H1 (cell line): Measurements from ENCODE around the gene PDE6B. TPM values are rescaled to one million over a fixed set of nuclear protein-coding genes. Genes with fewer than 3 reads are reported as not detected.

ENCODE experiments used
- CTCF ChIA-PET: fragments of 300-600 bp; sonication (Branson Sonifier 250); formaldehyde crosslinking; loops from one replicate; lab custom pipeline; 2021; ENCODE audit not compliant: partially characterized antibody; lab: Charles Lee
- POLR2A ChIA-PET: fragments of 300-600 bp; sonication (Branson Sonifier 250); formaldehyde crosslinking; loops from one replicate; lab custom pipeline; 2021; ENCODE audit warnings: inconsistent platforms; ENCODE audit not compliant: partially characterized antibody; lab: Charles Lee
- DNase-seq, 2 experiments: peaks; one replicate each; pipeline versions ENCODE4 v3.0.0 to v3.0.0-alpha.2; 2010 to 2022; ENCODE audit warnings: low spot score in 2 of 2, low read depth in 1 of 2, mixed read lengths in 1 of 2
- FAIRE-seq: peaks from 2 replicates; lab custom pipeline; 2011; peaks lifted over from hg19 to GRCh38; lab: Jason Lieb, UNC
- H2AFZ ChIP-seq: 2 replicates; pipeline ENCODE4 v1.8.1; 2012; ENCODE audit warnings: low read length, inconsistent platforms
- H2AK5ac ChIP-seq: 2 replicates; pipeline ENCODE4 v1.6.1; 2013; ENCODE audit warnings: low read depth, low read length
- H2BK120ac ChIP-seq: replicated peaks from 2 replicates; pipeline ENCODE3; 2013; ENCODE audit warnings: low read depth, low read length, inconsistent platforms
- H2BK12ac ChIP-seq: 2 replicates; pipeline ENCODE4 v1.6.1; 2013; ENCODE audit warnings: low read depth, low read length
- H2BK15ac ChIP-seq: 2 replicates; pipeline ENCODE4 v1.6.1; 2013; ENCODE audit warnings: low read length
- H2BK20ac ChIP-seq: 2 replicates; pipeline ENCODE4 v1.6.1; 2013; ENCODE audit warnings: low read length
- H2BK5ac ChIP-seq: 2 replicates; pipeline ENCODE4 v1.6.1; 2013; ENCODE audit warnings: low read depth, low read length
- H3K14ac ChIP-seq: 2 replicates; pipeline ENCODE4 v1.6.1; 2013; ENCODE audit warnings: inconsistent platforms; ENCODE audit not compliant: insufficient read length
- H3K18ac ChIP-seq: 2 replicates; pipeline ENCODE4 v1.6.1; 2013; ENCODE audit warnings: low read length; ENCODE audit errors: extremely low read depth
- H3K23ac ChIP-seq: 2 replicates; pipeline ENCODE4 v1.6.1; 2013; ENCODE audit warnings: inconsistent platforms; ENCODE audit not compliant: insufficient read length
- H3K23me2 ChIP-seq: 2 replicates; pipeline ENCODE4 v1.6.1; 2013; ENCODE audit warnings: low read depth, low read length
- H3K27ac ChIP-seq: 2 replicates; pipeline ENCODE4 v1.6.1; 2011; ENCODE audit warnings: low read depth, low read length, inconsistent platforms
- H3K27me3 ChIP-seq, 4 experiments: replicated peaks in 1 of 4; 1 replicate in 1 of 4; 2 replicates in 3 of 4; pipeline versions ENCODE4 v1.6.1 to v1.8.1; 2011 to 2013; ENCODE audit warnings: low read length in 3 of 4, mild to moderate bottlenecking in 3 of 4, inconsistent platforms in 2 of 4, mixed read lengths in 2 of 4, moderate library complexity in 1 of 4; ENCODE audit not compliant: control insufficient read depth in 3 of 4, insufficient read depth in 3 of 4; ENCODE audit errors: extremely low read depth in 1 of 4
- H3K36me3 ChIP-seq, 4 experiments: 2 replicates each; pipeline versions ENCODE4 v1.6.1 to v1.8.1; 2011 to 2013; ENCODE audit warnings: mild to moderate bottlenecking in 4 of 4, low read length in 3 of 4, moderate library complexity in 2 of 4, control low read depth in 1 of 4, inconsistent platforms in 1 of 4; ENCODE audit not compliant: insufficient read depth in 4 of 4, control insufficient read depth in 2 of 4
- H3K4ac ChIP-seq: replicated peaks from 2 replicates; pipeline ENCODE3; 2013; ENCODE audit warnings: low read length, low read depth, mixed read lengths, inconsistent platforms; ENCODE audit not compliant: insufficient read length
- H3K4me1 ChIP-seq, 4 experiments: replicated peaks in 1 of 4; 1 replicate in 1 of 4; 2 replicates in 3 of 4; pipeline versions ENCODE4 v1.6.1 to v1.8.1; 2011 to 2013; ENCODE audit warnings: low read length in 3 of 4, inconsistent platforms in 2 of 4, mixed read lengths in 1 of 4; ENCODE audit not compliant: insufficient read depth in 4 of 4, control insufficient read depth in 3 of 4
- H3K4me2 ChIP-seq, 2 experiments: 2 replicates each; pipeline versions ENCODE4 v1.6.1 to v1.8.1; 2011 to 2013; ENCODE audit warnings: low read depth in 2 of 2, low read length in 2 of 2, control low read depth in 1 of 2, inconsistent platforms in 1 of 2, mild to moderate bottlenecking in 1 of 2; ENCODE audit not compliant: insufficient read depth in 1 of 2
- H3K4me3 ChIP-seq, 4 experiments: fragments of 200-600, 300-600 bp in 1 of 4; sonication (generic), shearing (Covaris generic), sonication (Bioruptor Twin) in 1 of 4; 2 replicates each; pipeline versions ENCODE4 v1.5.1 to v1.8.1; 2011 to 2016; ENCODE audit warnings: low read length in 4 of 4, low read depth in 3 of 4, control low read depth in 2 of 4, inconsistent platforms in 2 of 4, mild to moderate bottlenecking in 2 of 4, mixed read lengths in 1 of 4, moderate library complexity in 1 of 4; ENCODE audit not compliant: insufficient read depth in 2 of 4; ENCODE audit errors: extremely low read depth in 1 of 4
- H3K56ac ChIP-seq: replicated peaks from 2 replicates; pipeline ENCODE3; 2013; ENCODE audit warnings: low read depth, mild to moderate bottlenecking, mixed read lengths, low read length, inconsistent platforms; ENCODE audit not compliant: insufficient read length
- H3K79me1 ChIP-seq: 2 replicates; pipeline ENCODE4 v1.6.1; 2013; ENCODE audit warnings: low read depth, low read length, control low read depth
- H3K79me2 ChIP-seq, 2 experiments: 2 replicates each; pipeline versions ENCODE4 v1.6.1 to v1.8.1; 2012 to 2013; ENCODE audit warnings: low read length in 2 of 2, mild to moderate bottlenecking in 2 of 2, inconsistent platforms in 1 of 2; ENCODE audit not compliant: insufficient read depth in 2 of 2, control insufficient read depth in 1 of 2
- H3K9ac ChIP-seq, 4 experiments: replicated peaks in 1 of 4; 1 replicate in 1 of 4; 2 replicates in 3 of 4; pipeline versions ENCODE4 v1.6.1 to v1.8.1; 2011 to 2013; ENCODE audit warnings: low read depth in 3 of 4, low read length in 3 of 4, control low read depth in 2 of 4, mild to moderate bottlenecking in 2 of 4, moderate library complexity in 2 of 4, inconsistent platforms in 1 of 4; ENCODE audit errors: extremely low read depth in 1 of 4
- H3K9me3 ChIP-seq, 2 experiments: 2 replicates each; pipeline versions ENCODE4 v1.6.1 to v1.8.1; 2012 to 2013; ENCODE audit warnings: mild to moderate bottlenecking in 2 of 2, moderate library complexity in 2 of 2, control low read depth in 1 of 2, inconsistent platforms in 1 of 2, low read depth in 1 of 2, low read length in 1 of 2, mixed read lengths in 1 of 2; ENCODE audit not compliant: insufficient read depth in 2 of 2
- H4K20me1 ChIP-seq, 2 experiments: replicated peaks in 1 of 2; 2 replicates each; pipeline versions ENCODE3 to v1.8.1; 2011 to 2013; ENCODE audit warnings: inconsistent platforms in 2 of 2, low read length in 2 of 2, mild to moderate bottlenecking in 1 of 2; ENCODE audit not compliant: insufficient read depth in 2 of 2, control insufficient read depth in 1 of 2
- H4K5ac ChIP-seq: 2 replicates; pipeline ENCODE4 v1.6.1; 2013; ENCODE audit warnings: low read length, low read depth, mixed read lengths, inconsistent platforms; ENCODE audit not compliant: insufficient read length
- H4K8ac ChIP-seq: 2 replicates; pipeline ENCODE4 v1.8.0; 2013; ENCODE audit warnings: mild to moderate bottlenecking, moderate library complexity, low read length, inconsistent platforms; ENCODE audit not compliant: insufficient read depth; ENCODE audit errors: extremely low read depth
- H4K91ac ChIP-seq: replicated peaks from 2 replicates; pipeline ENCODE3; 2013; ENCODE audit warnings: low read length, mixed read lengths, inconsistent platforms; ENCODE audit not compliant: insufficient read length
- EP300 ChIP-seq, 2 experiments: IDR thresholded peaks; 1 replicate in 1 of 2; 2 replicates in 1 of 2; pipeline ENCODE4 v1.6.1; 2011 to 2012; ENCODE audit warnings: low read depth in 2 of 2, low read length in 2 of 2, mild to moderate bottlenecking in 2 of 2, borderline replicate concordance in 1 of 2, inconsistent platforms in 1 of 2, moderate library complexity in 1 of 2
- SUZ12 ChIP-seq: fragments of 200-600 bp; sonication (generic); IDR thresholded peaks from 2 replicates; pipeline ENCODE4 v1.6.1; 2012; ENCODE audit warnings: mild to moderate bottlenecking, inconsistent platforms, low read length, moderate library complexity, mixed read lengths
- ZNF274 ChIP-seq: IDR thresholded peaks from 2 replicates; pipeline ENCODE4 v1.7.0; 2012; ENCODE audit warnings: low read length, borderline replicate concordance; ENCODE audit errors: extremely low read depth
- WGBS, 2 experiments: shearing (Covaris generic) in 1 of 2; methylation state at CpG; one replicate each; pipeline versions ENCODE4 v1.1.6 to v1.1.7; 2013 to 2015; ENCODE audit warnings: low lambda C conversion rate in 2 of 2, mixed read lengths in 2 of 2, inconsistent platforms in 1 of 2, low coverage in 1 of 2, missing lambda C conversion rate in 1 of 2; ENCODE audit not compliant: insufficient replicate concordance in 2 of 2, insufficient coverage in 1 of 2, insufficient read length in 1 of 2; ENCODE audit errors: extremely low coverage in 1 of 2, missing lambda C conversion rate in 1 of 2; 5-methylcytosine and 5-hydroxymethylcytosine counted together
- polyA plus RNA-seq, 7 experiments: library from polyadenylated mRNA; depleted of rRNA in 3 of 7; stranded (reverse) in 5 of 7; unstranded in 2 of 7; fragments of >200 nt in 5 of 7; fragments of 200-250 nt in 2 of 7; gene quantifications; 1 replicate in 5 of 7; 2 replicates in 1 of 7; 4 replicates in 1 of 7; pipeline versions ENCODE4 v1.2.1 to v1.2.3, GENCODE V29; 2011 to 2013; ENCODE audit warnings: missing spikeins in 2 of 7, mixed read lengths in 2 of 7
- total RNA-seq: library from RNA; stranded (reverse); fragmentation: NEBNext Ultra II Directional; extraction: Animal tissue kit (Norgen Biotek cat#: 25700); gene quantifications from 2 replicates; pipeline ENCODE4 v1.2.1, GENCODE V29; 2021

The PDE6B gene
- total and polyA plus RNA-seq, 2 of the 8 experiments (the other 6 are each of a cell fraction or from before 2014, with no cell fraction given): 4.1 to 8.4 TPM

DNA sequence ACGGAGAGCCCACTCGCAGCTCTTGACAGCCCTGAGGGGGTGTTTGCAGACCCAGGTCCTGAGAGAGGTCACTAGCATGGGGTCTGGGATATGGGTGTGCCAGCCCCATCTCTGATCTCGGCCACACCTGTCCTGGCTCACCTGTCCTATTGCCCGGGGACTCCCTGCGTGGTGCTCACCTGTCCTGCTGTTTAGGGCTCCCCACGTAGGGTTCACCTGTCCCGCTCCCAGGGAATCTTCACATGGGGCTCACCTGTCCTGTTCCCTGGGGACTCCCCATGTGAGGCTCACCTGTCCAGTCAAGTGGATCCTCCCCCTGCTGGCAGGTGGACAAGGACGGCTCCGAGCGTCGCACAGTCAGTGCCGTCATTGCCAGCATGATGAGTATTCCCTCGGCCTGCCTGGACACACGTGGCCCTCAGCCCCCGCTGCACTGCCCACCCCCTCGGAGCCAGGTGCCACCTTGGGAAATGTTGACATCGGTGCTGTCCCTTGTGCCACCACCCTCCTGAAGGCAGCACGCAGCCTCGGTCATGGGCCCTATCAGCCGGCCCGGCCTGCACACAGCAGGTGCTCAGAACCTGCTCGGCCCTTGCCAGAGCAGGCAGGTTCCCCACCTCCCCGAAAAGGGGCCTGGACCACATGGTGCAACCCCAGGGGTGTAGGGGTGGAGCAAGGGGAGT, 57.3 kb downstream of the PDE6B start:
- no peaks in the 10 kb centered on the region; a peak in 2 of 7 replicates for H3K27me3 ChIP-seq
- no peak overlapping the region for H3K23ac ChIP-seq
- H3K4me1 ChIP-seq: peaks cover 0 to 20% (median 8%) of the 10 kb centered on the region in 4 experiments; a peak in 5 of 7 replicates
- H3K9me3 ChIP-seq: no peaks in the 10 kb centered on the region
- ChIA-PET POLR2A (interaction anchor here (1.2 to 6.3 kb wide), 2 partner anchors 10 to 106 kb away, joined by 3 to 34 read pairs; partner anchors contain the start of genes ATP5ME, MYL5 and TMEM271), CTCF (interaction anchor here (5.7 kb wide), 1 partner anchor 18 kb away, joined by 65 read pairs; no protein-coding TSS in a partner anchor)
- no peak for TF ChIP-seq EP300 (IDR thresholded peaks at IDR 0.05; ENCODE audit: borderline replicate concordance in 1 of 2, low read depth in 2 of 2, low read length in 2 of 2)
- TF ChIP-seq SUZ12: no peak
- TF ChIP-seq ZNF274: no peak
- no peak overlapping the region for H2BK15ac ChIP-seq
- H4K8ac ChIP-seq: no peak overlapping the region; the same call in 1 of the 2 replicates
- no peak overlapping the region for H2AFZ ChIP-seq
- no peak overlapping the region for H3K27ac ChIP-seq
- H3K14ac ChIP-seq: no peak overlapping the region
- WGBS, 2 experiments: 91% methylated on average over 22 of the region's 23 CpGs; no CpG with 5 or more reads in 1 of the 2 experiments
- H3K56ac ChIP-seq: no peak overlapping the region
- H2BK5ac ChIP-seq: 0 out of 2 replicates have a peak overlapping the region, but pooled peaks have one; percentile 16
- H2AK5ac ChIP-seq: 0 out of 2 replicates have a peak overlapping the region, but pooled peaks have one; percentile 46
- H4K5ac ChIP-seq: no peak overlapping the region
- peaks cover 0 to 14% of the 10 kb centered on the region in 2 experiments for H4K20me1 ChIP-seq
- no peak overlapping the region for H2BK12ac ChIP-seq
- no peaks in the 10 kb centered on the region for H3K79me2 ChIP-seq
- H3K36me3 ChIP-seq: no peaks in the 10 kb centered on the region
- H3K4ac ChIP-seq: no peak overlapping the region
- FAIRE-seq: no peak
- no peak overlapping the region for H4K91ac ChIP-seq
- no peak overlapping the region for H2BK120ac ChIP-seq
- no peak overlapping the region for H3K18ac ChIP-seq
- no peak for DNase-seq
- no peak overlapping the region for H3K4me3 ChIP-seq
- no peak overlapping the region for H3K4me2 ChIP-seq
- H3K79me1 ChIP-seq: no peaks in the 10 kb centered on the region
- H2BK20ac ChIP-seq: no peak overlapping the region
- H3K23me2 ChIP-seq: no peaks in the 10 kb centered on the region
- H3K9ac ChIP-seq: no peak overlapping the region
